ENCODE data around the gene UFSP1.

UFSP1 gene

DNA sequence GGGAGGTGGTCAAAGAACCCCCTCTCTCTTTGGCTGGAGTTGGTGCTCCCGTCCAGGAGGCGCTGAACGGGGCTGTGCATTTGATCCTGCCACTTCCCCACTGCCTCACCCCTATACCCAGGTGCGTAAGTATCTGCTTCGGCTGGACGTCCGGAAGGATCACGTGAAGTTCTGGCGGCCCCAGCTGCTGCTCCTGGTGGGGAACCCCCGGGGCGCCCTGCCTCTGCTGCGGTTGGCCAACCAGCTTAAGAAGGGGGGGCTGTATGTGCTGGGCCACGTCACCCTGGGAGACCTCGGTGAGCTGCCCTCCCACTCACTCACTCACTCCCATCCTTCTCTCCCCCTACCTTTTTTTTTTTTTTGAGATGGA is 27.9 kb downstream of the UFSP1 start:
- TF ChIP-seq RARB (CRISPR knock-in tag; IDR thresholded peaks at IDR 0.05) (no peak), OSR1 (CRISPR knock-in tag; IDR thresholded peaks at IDR 0.05) (no peak), TOX (CRISPR knock-in tag; IDR thresholded peaks at IDR 0.05; ENCODE audit: borderline replicate concordance) (no peak), CREB5 (CRISPR knock-in tag; IDR thresholded peaks at IDR 0.05; ENCODE audit: low read depth) (no peak), ZC3H10 (CRISPR knock-in tag; IDR thresholded peaks at IDR 0.05) (no peak), ISL1 (CRISPR knock-in tag; IDR thresholded peaks at IDR 0.05) (no peak), ZFP30 (CRISPR knock-in tag; IDR thresholded peaks at IDR 0.05) (no peak), ZFP3 (CRISPR knock-in tag; IDR thresholded peaks at IDR 0.05) (no peak), PPARA (CRISPR knock-in tag; IDR thresholded peaks at IDR 0.05; ENCODE audit: borderline replicate concordance) (no peak), ZNF70 (CRISPR knock-in tag; IDR thresholded peaks at IDR 0.05) (no peak), GLIS3 (CRISPR knock-in tag; IDR thresholded peaks at IDR 0.05) (no peak), TSHZ2 (CRISPR knock-in tag; IDR thresholded peaks at IDR 0.05) (no peak)
- TF ChIP-seq, protein P1, sequence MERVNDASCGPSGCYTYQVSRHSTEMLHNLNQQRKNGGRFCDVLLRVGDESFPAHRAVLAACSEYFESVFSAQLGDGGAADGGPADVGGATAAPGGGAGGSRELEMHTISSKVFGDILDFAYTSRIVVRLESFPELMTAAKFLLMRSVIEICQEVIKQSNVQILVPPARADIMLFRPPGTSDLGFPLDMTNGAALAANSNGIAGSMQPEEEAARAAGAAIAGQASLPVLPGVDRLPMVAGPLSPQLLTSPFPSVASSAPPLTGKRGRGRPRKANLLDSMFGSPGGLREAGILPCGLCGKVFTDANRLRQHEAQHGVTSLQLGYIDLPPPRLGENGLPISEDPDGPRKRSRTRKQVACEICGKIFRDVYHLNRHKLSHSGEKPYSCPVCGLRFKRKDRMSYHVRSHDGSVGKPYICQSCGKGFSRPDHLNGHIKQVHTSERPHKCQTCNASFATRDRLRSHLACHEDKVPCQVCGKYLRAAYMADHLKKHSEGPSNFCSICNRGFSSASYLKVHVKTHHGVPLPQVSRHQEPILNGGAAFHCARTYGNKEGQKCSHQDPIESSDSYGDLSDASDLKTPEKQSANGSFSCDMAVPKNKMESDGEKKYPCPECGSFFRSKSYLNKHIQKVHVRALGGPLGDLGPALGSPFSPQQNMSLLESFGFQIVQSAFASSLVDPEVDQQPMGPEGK (CRISPR knock-in tag; IDR thresholded peaks at IDR 0.05; ENCODE audit: borderline replicate concordance) = no peak
- ATAC-seq = no peak

DNA sequence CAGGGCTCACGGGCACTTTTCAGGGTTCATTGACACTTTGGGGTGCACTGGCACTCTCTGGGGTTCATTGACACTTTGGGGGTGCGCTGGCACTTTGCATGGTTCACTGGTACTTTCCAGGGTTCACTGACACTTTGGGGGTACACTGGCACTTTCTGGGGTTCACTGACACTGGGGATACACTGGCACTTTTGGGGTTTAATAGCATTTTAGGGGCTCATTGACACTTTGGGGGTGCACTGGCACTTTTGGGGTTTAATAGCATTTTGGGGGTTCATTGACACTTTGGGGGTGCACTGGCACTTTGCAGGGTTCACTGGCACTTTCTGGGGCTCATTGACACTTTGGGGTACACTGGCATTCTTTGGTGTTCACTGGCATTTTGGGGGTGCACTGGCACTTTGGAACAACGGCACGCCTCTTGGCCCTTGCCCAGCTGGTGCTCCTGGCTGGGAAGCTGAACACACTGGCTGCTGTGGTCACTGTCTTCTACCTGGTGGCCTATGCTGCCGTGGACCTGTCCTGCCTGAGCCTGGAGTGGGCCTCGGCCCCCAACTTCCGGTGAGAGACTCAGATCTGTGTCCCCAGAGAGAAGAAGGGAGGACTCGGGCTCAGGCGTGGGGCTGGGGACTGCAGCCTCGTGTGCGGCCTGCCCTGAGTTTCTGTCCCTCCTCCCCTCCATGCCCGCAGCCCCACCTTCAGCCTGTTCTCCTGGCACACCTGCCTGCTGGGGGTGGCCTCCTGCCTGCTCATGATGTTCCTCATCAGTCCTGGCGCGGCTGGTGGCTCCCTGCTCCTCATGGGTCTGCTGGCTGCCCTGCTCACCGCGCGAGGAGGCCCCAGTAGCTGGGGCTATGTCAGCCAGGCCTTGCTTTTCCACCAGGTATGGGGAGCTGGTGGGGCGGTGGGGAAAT is 28.6 kb downstream of the UFSP1 start:
- no peak for ATAC-seq
- TF ChIP-seq ZFP3 (CRISPR knock-in tag; IDR thresholded peaks at IDR 0.05) (no peak), ZFP30 (CRISPR knock-in tag; IDR thresholded peaks at IDR 0.05) (no peak), ISL1 (CRISPR knock-in tag; IDR thresholded peaks at IDR 0.05) (no peak), CSDC2 (CRISPR knock-in tag; IDR thresholded peaks at IDR 0.05) (no peak), TCF4 (CRISPR knock-in tag; IDR thresholded peaks at IDR 0.05; ENCODE audit: borderline replicate concordance) (no peak), ZNF70 (CRISPR knock-in tag; IDR thresholded peaks at IDR 0.05) (no peak), ZNF8 (CRISPR knock-in tag; IDR thresholded peaks at IDR 0.05) (no peak), SNAI2 (CRISPR knock-in tag; IDR thresholded peaks at IDR 0.05) (no peak), RARB (CRISPR knock-in tag; IDR thresholded peaks at IDR 0.05) (no peak)
- TF ChIP-seq, protein P2, sequence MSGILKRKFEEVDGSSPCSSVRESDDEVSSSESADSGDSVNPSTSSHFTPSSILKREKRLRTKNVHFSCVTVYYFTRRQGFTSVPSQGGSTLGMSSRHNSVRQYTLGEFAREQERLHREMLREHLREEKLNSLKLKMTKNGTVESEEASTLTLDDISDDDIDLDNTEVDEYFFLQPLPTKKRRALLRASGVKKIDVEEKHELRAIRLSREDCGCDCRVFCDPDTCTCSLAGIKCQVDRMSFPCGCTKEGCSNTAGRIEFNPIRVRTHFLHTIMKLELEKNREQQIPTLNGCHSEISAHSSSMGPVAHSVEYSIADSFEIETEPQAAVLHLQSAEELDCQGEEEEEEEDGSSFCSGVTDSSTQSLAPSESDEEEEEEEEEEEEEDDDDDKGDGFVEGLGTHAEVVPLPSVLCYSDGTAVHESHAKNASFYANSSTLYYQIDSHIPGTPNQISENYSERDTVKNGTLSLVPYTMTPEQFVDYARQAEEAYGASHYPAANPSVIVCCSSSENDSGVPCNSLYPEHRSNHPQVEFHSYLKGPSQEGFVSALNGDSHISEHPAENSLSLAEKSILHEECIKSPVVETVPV (CRISPR knock-in tag; IDR thresholded peaks at IDR 0.05) = no peak
- TF ChIP-seq, protein P3, sequence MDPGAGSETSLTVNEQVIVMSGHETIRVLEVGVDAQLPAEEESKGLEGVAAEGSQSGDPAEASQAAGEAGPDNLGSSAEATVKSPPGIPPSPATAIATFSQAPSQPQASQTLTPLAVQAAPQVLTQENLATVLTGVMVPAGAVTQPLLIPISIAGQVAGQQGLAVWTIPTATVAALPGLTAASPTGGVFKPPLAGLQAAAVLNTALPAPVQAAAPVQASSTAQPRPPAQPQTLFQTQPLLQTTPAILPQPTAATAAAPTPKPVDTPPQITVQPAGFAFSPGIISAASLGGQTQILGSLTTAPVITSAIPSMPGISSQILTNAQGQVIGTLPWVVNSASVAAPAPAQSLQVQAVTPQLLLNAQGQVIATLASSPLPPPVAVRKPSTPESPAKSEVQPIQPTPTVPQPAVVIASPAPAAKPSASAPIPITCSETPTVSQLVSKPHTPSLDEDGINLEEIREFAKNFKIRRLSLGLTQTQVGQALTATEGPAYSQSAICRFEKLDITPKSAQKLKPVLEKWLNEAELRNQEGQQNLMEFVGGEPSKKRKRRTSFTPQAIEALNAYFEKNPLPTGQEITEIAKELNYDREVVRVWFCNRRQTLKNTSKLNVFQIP (CRISPR knock-in tag; IDR thresholded peaks at IDR 0.05; ENCODE audit: borderline replicate concordance, low read depth) = no peak
- TF ChIP-seq, protein P1 (CRISPR knock-in tag; IDR thresholded peaks at IDR 0.05; ENCODE audit: borderline replicate concordance) = no peak

Data from SK-N-SH treated with all-trans-retinoic acid at 6 μM for 48 hours (cell line).